Measurements from ENCODE around the gene ROCK2. TPM values are rescaled to one million over a fixed set of nuclear protein-coding genes. Genes with fewer than 3 reads are reported as not detected.

The ROCK2 gene
- total and polyA plus RNA-seq, 9 of the 15 experiments (the other 6 are each of a cell fraction or from before 2014, with no cell fraction given) = 4.9 to 30.6 (median 14.3) TPM

GRCh38 chr2:11290713-11291112 lies 53.7 kb downstream of the ROCK2 start:
- DNase-seq (ENCODE audit: extremely low read depth in 1 of 4, low spot score in 3 of 4) (no peak), ATAC-seq (no peak), FAIRE-seq (no peak)
- TF ChIP-seq GATA2 (CRISPR knock-in tag; IDR thresholded peaks at IDR 0.05) (no peak), HOXB6 (CRISPR knock-in tag; IDR thresholded peaks at IDR 0.05; ENCODE audit: borderline replicate concordance) (no peak), GTF3C2 (IDR thresholded peaks at IDR 0.05; ENCODE audit: borderline replicate concordance, extremely low read depth, insufficient read length) (no peak), SAFB2 (IDR thresholded peaks at IDR 0.05; ENCODE audit: borderline replicate concordance, low read depth, low read length, severe bottlenecking) (no peak), POLR3G (IDR thresholded peaks at IDR 0.05; ENCODE audit: extremely low read depth, insufficient read length, insufficient replicate concordance) (no peak), BCLAF1 (IDR thresholded peaks at IDR 0.05; ENCODE audit: borderline replicate concordance in 1 of 2, control insufficient read depth in 1 of 2, low read depth in 2 of 2, low read length in 1 of 2) (no peak), KDM2B (CRISPR knock-in tag; IDR thresholded peaks at IDR 0.05) (no peak), NCOA6 (IDR thresholded peaks at IDR 0.05) (no peak)
- no peaks in the 10 kb centered on the region for H3K9me3 ChIP-seq (replicated peaks; ENCODE audit: control insufficient read depth, insufficient read depth, low read depth, low read length)
- in situ Hi-C loops (cut with MboI) (no loop called here), intact Hi-C loops (cut with micrococcal nuclease) (no loop called here)
- H4K20me1 ChIP-seq (replicated peaks; ENCODE audit: control insufficient read depth, insufficient read depth, low read length) = no peaks in the 10 kb centered on the region
- ChIA-PET POLR2A (interaction anchor here (0.6 kb wide), 1 partner anchor 91 kb away, joined by 3 read pairs; no protein-coding TSS in a partner anchor), CTCF (ENCODE audit: low intra/inter-chr PET ratio) (interaction anchor here (0.5 kb wide), 1 partner anchor 178 kb away, joined by 4 read pairs; no protein-coding TSS in a partner anchor)
- H3K4me1 ChIP-seq (replicated peaks in 1 of 2; ENCODE audit: control insufficient read depth in 2 of 2, insufficient read depth in 2 of 2, low read length in 2 of 2) = peaks cover 0 to 5% of the 10 kb centered on the region in 2 experiments; a peak in 2 of 5 replicates
- no peak overlapping the region for H2AFZ ChIP-seq (ENCODE audit: low read depth, low read length)
- H3K27ac ChIP-seq (ENCODE audit: extremely low read depth, low read depth, low read length) = no peak overlapping the region
- H3K4me3 ChIP-seq = no peak overlapping the region
- peaks cover 80% of the 10 kb centered on the region for H3K79me2 ChIP-seq (ENCODE audit: control insufficient read depth, insufficient read depth, low read length)
- H3K9ac ChIP-seq (ENCODE audit: insufficient read depth in 1 of 2, low read depth in 2 of 2, low read length in 2 of 2) = no peak overlapping the region
- H3K9me1 ChIP-seq (ENCODE audit: control insufficient read depth, insufficient read depth, low read length) = no peaks in the 10 kb centered on the region
- 91% methylated on average over 4 of the region's 4 CpGs for WGBS (ENCODE audit: insufficient coverage, low coverage, missing lambda C conversion rate)
- BruUV-seq (replicated peaks) = no TSS peak
- H3K4me2 ChIP-seq (ENCODE audit: insufficient read depth, low read length) = no peak overlapping the region
- H3K27me3 ChIP-seq (ENCODE audit: control insufficient read depth in 2 of 2, insufficient read depth in 2 of 2, low read length in 2 of 2) = no peaks in the 10 kb centered on the region
- peaks cover 5% of the 10 kb centered on the region; the same call in 2 of the 3 replicates for H3K36me3 ChIP-seq (ENCODE audit: control insufficient read depth, insufficient read depth, low read length)
